Calu3 (cell line): ENCODE data around the gene PRMT1. TPM values are rescaled to one million over a fixed set of nuclear protein-coding genes. Genes with fewer than 3 reads are reported as not detected.
"Not testable (repeated sequence)": the region's sequence is repeated elsewhere in the genome, so short reads cannot be mapped to it uniquely, and the experiment has no call there.

ENCODE experiments used
- BruUV-seq: library from RNA; stranded (reverse); fragments of 400-500 nt; replicated peaks from 2 replicates; lab custom pipeline; 2021; lab: Mats Ljungman, UMichigan
- CTCF ChIA-PET: fragments of 300-600 bp; sonication (Branson Sonifier 250); formaldehyde crosslinking; loops from one replicate; lab custom pipeline; 2022; ENCODE audit warnings: antibody characterized with exemption; lab: Charles Lee
- DNase-seq: peaks from one replicate; pipeline ENCODE4 v3.0.0; 2022
- H3K27ac Mint-ChIP-seq: one replicate; pipeline ENCODE4 v1.8.0; 2022; ENCODE audit warnings: mixed read lengths; ENCODE audit not compliant: unreplicated experiment
- H3K27me3 Mint-ChIP-seq: one replicate; pipeline ENCODE4 v1.8.0; 2022; ENCODE audit warnings: mixed read lengths; ENCODE audit not compliant: unreplicated experiment
- H3K36me3 Mint-ChIP-seq: one replicate; pipeline ENCODE4 v1.8.0; 2022; ENCODE audit warnings: mild to moderate bottlenecking, moderate library complexity, mixed read lengths; ENCODE audit not compliant: insufficient read depth, unreplicated experiment
- H3K4me1 Mint-ChIP-seq: one replicate; pipeline ENCODE4 v1.8.0; 2022; ENCODE audit warnings: mild to moderate bottlenecking, low read depth, mixed read lengths; ENCODE audit not compliant: unreplicated experiment
- H3K4me3 Mint-ChIP-seq: one replicate; pipeline ENCODE4 v1.8.0; 2022; ENCODE audit warnings: mild to moderate bottlenecking, low read depth, moderate library complexity, mixed read lengths; ENCODE audit not compliant: unreplicated experiment
- H3K9me3 Mint-ChIP-seq: one replicate; pipeline ENCODE4 v1.8.0; 2022; ENCODE audit warnings: low read depth, mixed read lengths; ENCODE audit not compliant: unreplicated experiment
- intact Hi-C: fragments of 100-400 bp; cut with micrococcal nuclease; formaldehyde crosslinking; loops from one replicate; pipeline ENCODE4 v1.10.0; 2022; ENCODE audit not compliant: unreplicated experiment
- microRNA-seq: library from miRNA; unstranded; fragments of <30 nt; microRNA quantifications from one replicate; pipeline ENCODE4 v1.2.0, GENCODE V29; 2022
- total RNA-seq: library from RNA; stranded (reverse); gene quantifications from 2 replicates; pipeline ENCODE4 v1.2.3, GENCODE V29; 2022
- TF ChIP-seq, protein P1 (sequence below): fragments of 200-600 bp; IDR thresholded peaks from one replicate; pipeline ENCODE4 v1.8.0; 2022; ENCODE audit warnings: antibody characterized with exemption; ENCODE audit not compliant: unreplicated experiment

PRMT1 gene
- total RNA-seq, 1 experiment from 2014 or later: 369 TPM

DNA sequence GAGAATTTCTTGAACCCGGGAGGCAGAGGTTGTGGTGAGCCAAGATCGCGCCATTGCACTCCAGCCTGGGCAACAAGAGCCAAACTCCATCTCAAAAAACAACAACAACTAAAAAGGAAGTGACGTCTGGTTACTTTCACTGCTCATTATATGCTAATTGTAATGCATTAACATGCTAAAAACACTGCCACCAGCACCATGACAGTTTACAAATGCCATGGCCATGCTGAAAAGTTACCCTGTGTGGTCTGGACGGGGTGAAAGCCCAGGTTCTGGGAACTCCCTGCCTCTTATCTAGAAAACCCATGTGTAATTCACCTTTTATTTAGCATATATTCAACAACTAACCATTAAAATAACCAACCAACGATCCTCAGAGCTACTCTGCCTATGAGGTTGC lies 41.9 kb downstream of the PRMT1 start:
- Mint-ChIP-seq H3K9me3 (no peaks in the 10 kb centered on the region), H3K36me3 (no peaks in the 10 kb centered on the region), H3K27me3 (peaks cover 13% of the 10 kb centered on the region), H3K27ac (no peak overlapping the region), H3K4me3 (no peak overlapping the region), H3K4me1 (no peaks in the 10 kb centered on the region)
- DNase-seq: no peak
- intact Hi-C loops: no loop called here
- TF ChIP-seq, protein P1, sequence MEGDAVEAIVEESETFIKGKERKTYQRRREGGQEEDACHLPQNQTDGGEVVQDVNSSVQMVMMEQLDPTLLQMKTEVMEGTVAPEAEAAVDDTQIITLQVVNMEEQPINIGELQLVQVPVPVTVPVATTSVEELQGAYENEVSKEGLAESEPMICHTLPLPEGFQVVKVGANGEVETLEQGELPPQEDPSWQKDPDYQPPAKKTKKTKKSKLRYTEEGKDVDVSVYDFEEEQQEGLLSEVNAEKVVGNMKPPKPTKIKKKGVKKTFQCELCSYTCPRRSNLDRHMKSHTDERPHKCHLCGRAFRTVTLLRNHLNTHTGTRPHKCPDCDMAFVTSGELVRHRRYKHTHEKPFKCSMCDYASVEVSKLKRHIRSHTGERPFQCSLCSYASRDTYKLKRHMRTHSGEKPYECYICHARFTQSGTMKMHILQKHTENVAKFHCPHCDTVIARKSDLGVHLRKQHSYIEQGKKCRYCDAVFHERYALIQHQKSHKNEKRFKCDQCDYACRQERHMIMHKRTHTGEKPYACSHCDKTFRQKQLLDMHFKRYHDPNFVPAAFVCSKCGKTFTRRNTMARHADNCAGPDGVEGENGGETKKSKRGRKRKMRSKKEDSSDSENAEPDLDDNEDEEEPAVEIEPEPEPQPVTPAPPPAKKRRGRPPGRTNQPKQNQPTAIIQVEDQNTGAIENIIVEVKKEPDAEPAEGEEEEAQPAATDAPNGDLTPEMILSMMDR: no peak
- no TSS peak for BruUV-seq
- CTCF ChIA-PET: no interaction called here

DNA sequence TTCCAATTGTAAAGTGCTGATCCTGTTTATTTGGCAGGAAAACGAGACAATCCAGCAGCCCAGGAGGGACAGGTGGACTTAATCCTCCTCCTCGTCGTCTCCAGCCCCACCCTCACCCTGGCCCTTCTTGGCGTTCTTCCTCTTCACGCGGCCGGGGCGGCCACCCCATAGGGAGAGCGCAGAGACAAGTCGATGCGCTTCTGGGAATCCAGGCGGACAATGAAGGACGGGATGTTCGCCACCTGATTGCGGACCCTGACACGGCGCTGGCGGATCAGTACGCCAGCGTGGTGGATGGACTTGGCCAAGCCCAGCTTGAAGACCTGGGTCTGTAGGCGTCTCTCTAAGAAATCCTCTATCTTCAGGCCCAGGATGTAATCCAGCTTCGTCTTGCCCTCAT lies 42.3 kb downstream of the PRMT1 start:
- H3K4me3 Mint-ChIP-seq, BruUV-seq, DNase-seq, H3K36me3 Mint-ChIP-seq, H3K27ac Mint-ChIP-seq, H3K4me1 Mint-ChIP-seq, intact Hi-C loops, H3K9me3 Mint-ChIP-seq: not testable (repeated sequence)
- H3K27me3 Mint-ChIP-seq: peaks cover 13% of the 10 kb centered on the region
- CTCF ChIA-PET: interaction anchor here (0.6 to 0.7 kb wide), 2 partner anchors 46 to 924 kb away, joined by 3 to 4 read pairs; no protein-coding TSS in a partner anchor

- H3K4me3 Mint-ChIP-seq: no peak overlapping the region
- no peaks in the 10 kb centered on the region for H3K36me3 Mint-ChIP-seq
- intact Hi-C loops: loop anchor here (2.0 kb wide), 1 partner anchor 27 kb away; no protein-coding TSS in a partner anchor
Measured at GRCh38 chr19:49727217-49728030, 50.4 kb downstream of the PRMT1 start.

DNA sequence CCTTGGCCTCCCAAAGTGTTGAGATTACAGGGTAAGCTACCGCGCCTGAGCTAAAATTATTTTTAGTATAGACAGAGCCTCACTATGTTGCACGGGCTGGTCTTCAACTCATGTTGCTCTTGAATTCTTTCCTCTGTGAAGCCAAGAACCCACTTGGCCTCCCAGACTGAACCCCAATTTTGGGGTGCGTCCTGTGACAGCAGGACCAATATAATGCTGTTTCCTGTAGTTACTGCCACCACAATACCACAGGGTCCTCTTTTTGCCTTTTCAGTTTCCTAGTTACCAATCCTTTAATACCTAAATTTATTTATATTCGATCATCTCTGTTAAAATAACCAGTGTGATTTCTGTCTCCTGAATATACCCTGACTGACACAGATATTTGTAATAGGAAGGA lies 53.1 kb downstream of the PRMT1 start:
- no peak for DNase-seq
- intact Hi-C loops: no loop called here
- no peaks in the 10 kb centered on the region for H3K4me1 Mint-ChIP-seq
- no peak overlapping the region for H3K4me3 Mint-ChIP-seq
- peaks cover 33% of the 10 kb centered on the region for H3K27me3 Mint-ChIP-seq
- H3K36me3 Mint-ChIP-seq: no peaks in the 10 kb centered on the region
- TF ChIP-seq, protein P1: no peak
- BruUV-seq: no TSS peak
- no peaks in the 10 kb centered on the region for H3K9me3 Mint-ChIP-seq
- H3K27ac Mint-ChIP-seq: no peak overlapping the region
- CTCF ChIA-PET: interaction anchor here (0.6 kb wide), 1 partner anchor 468 kb away, joined by 3 read pairs; no protein-coding TSS in a partner anchor

More at GRCh38 chr19:49727217-49728030, 50.4 kb downstream of the PRMT1 start:
- Mint-ChIP-seq H3K9me3 (no peaks in the 10 kb centered on the region), H3K4me1 (no peaks in the 10 kb centered on the region), H3K27ac (no peak overlapping the region), H3K27me3 (peaks cover 44% of the 10 kb centered on the region)
- no peak for DNase-seq
- TF ChIP-seq, protein P1: no peak
- CTCF ChIA-PET: no interaction called here
- no TSS peak for BruUV-seq

Small RNA genes within 50 kb of the gene (microRNA-seq; reads per million reads assigned to microRNA genes)
- not detected for gene MIR5088

Other genes with a start within 250 kb of the PRMT1 start
- gene SLC17A7, start 235.7 kb upstream of the PRMT1 start, total RNA-seq: not detected in 2 replicates
- gene PIH1D1, start 225.5 kb upstream of the PRMT1 start, total RNA-seq: 127 and 141 TPM in 2 replicates
- gene ALDH16A1, start 224.0 kb upstream of the PRMT1 start, total RNA-seq: 34.4 and 36.1 TPM in 2 replicates
- 4.8 and 7.1 TPM in 2 replicates for gene FLT3LG, start 203.1 kb upstream of the PRMT1 start, total RNA-seq
- gene RPL13A, start 189.7 kb upstream of the PRMT1 start, total RNA-seq: 1,844 and 1,993 TPM in 2 replicates
- 1,643 and 1,795 TPM in 2 replicates for gene RPS11, start 180.8 kb upstream of the PRMT1 start, total RNA-seq
- gene FCGRT, start 164.6 kb upstream of the PRMT1 start, total RNA-seq: 80.8 and 95.4 TPM in 2 replicates
- gene RCN3, start 149.3 kb upstream of the PRMT1 start, total RNA-seq: 5.0 and 7.6 TPM in 2 replicates
- 76.9 and 81.2 TPM in 2 replicates for gene NOSIP, start 96.7 kb upstream of the PRMT1 start, total RNA-seq
- gene PRRG2, start 96.0 kb upstream of the PRMT1 start, total RNA-seq: 19.0 and 22.1 TPM in 2 replicates
- 51.4 and 53.0 TPM in 2 replicates for gene PRR12, start 86.1 kb upstream of the PRMT1 start, total RNA-seq
- 70.4 and 82.2 TPM in 2 replicates for gene RRAS, start 37.1 kb upstream of the PRMT1 start, total RNA-seq
- gene SCAF1, start 35.1 kb upstream of the PRMT1 start, total RNA-seq: 129 and 137 TPM in 2 replicates
- gene IRF3, start 11.4 kb upstream of the PRMT1 start, total RNA-seq: 189 and 191 TPM in 2 replicates
- gene BCL2L12, start 11.3 kb upstream of the PRMT1 start, total RNA-seq: 66.5 and 70.8 TPM in 2 replicates
- gene ADM5, start 12.3 kb downstream of the PRMT1 start, total RNA-seq: 17.0 and 18.5 TPM in 2 replicates
- 0.57 and 1.4 TPM in 2 replicates for gene CPT1C, start 13.8 kb downstream of the PRMT1 start, total RNA-seq
- gene TSKS, start 86.0 kb downstream of the PRMT1 start, total RNA-seq: not detected in 2 replicates
- gene AP2A1, start 89.7 kb downstream of the PRMT1 start, total RNA-seq: 80.1 and 89.0 TPM in 2 replicates
- gene FUZ, start 136.0 kb downstream of the PRMT1 start, total RNA-seq: 12.2 and 17.0 TPM in 2 replicates
- 89.7 and 95.8 TPM in 2 replicates for gene MED25, start 141.0 kb downstream of the PRMT1 start, total RNA-seq
- gene PTOV1, start 173.9 kb downstream of the PRMT1 start, total RNA-seq: 231 and 256 TPM in 2 replicates
- gene PNKP, start 190.3 kb downstream of the PRMT1 start, total RNA-seq: 185 and 189 TPM in 2 replicates
- gene AKT1S1, start 200.1 kb downstream of the PRMT1 start, total RNA-seq: 58.9 and 65.2 TPM in 2 replicates
- gene TBC1D17, start 200.4 kb downstream of the PRMT1 start, total RNA-seq: 54.7 and 56.9 TPM in 2 replicates
- 8.2 and 10.7 TPM in 2 replicates for gene IL4I1, start 219.6 kb downstream of the PRMT1 start, total RNA-seq